Suppressor macrophage treated with lipopolysaccharide for 4 hours (primary cell): Measurements from ENCODE around the gene PLD4.
"Not testable (repeated sequence)": the region's sequence is repeated elsewhere in the genome, so short reads cannot be mapped to it uniquely, and the experiment has no call there.

ENCODE experiments used
- DNase-seq: peaks from one replicate; pipeline ENCODE4 v3.0.0-alpha.2; 2020

Gene PLD4

DNA sequence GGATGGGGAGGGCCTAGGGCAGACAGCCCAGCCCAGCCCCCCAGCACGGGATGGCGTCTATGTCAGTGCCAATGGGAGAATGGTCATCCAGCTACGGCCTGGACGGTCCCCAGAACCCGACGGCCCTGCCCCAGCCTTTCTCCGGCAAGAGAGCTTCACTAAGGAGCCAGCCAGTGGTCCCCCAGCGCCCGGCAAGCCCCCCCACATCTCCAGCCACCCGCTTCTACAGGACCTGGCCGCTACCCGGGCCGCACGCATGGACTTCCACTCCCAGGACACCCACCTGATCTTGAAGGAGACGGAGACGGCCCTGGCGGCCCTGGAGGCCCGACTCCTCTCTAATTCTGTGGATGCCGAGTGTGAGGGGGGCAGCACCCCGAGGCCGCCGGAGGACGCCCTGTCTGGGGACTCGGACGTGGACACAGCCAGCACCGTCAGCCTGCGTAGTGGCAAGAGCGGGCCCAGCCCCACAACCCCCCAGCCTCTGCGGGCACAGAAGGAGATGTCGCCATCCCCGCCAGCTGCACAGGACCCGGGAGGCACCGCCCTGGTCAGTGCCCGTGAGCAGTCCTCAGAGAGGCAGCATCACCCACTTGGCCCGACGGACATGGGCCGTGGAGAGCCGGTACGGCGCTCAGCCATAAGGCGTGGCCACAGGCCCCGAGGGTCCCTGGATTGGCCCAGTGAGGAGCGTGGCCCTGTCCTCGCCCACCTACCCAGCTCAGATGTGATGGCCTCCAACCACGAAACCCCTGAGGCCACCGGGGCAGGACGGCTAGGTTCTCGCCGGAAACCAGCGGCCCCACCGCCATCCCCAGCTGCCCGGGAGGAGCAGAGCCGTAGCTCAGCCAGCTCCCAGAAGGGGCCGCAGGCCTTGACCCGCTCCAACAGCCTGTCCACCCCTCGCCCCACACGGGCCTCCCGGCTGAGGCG lies 37.7 kb upstream of the PLD4 start:
- no peak for DNase-seq

DNA sequence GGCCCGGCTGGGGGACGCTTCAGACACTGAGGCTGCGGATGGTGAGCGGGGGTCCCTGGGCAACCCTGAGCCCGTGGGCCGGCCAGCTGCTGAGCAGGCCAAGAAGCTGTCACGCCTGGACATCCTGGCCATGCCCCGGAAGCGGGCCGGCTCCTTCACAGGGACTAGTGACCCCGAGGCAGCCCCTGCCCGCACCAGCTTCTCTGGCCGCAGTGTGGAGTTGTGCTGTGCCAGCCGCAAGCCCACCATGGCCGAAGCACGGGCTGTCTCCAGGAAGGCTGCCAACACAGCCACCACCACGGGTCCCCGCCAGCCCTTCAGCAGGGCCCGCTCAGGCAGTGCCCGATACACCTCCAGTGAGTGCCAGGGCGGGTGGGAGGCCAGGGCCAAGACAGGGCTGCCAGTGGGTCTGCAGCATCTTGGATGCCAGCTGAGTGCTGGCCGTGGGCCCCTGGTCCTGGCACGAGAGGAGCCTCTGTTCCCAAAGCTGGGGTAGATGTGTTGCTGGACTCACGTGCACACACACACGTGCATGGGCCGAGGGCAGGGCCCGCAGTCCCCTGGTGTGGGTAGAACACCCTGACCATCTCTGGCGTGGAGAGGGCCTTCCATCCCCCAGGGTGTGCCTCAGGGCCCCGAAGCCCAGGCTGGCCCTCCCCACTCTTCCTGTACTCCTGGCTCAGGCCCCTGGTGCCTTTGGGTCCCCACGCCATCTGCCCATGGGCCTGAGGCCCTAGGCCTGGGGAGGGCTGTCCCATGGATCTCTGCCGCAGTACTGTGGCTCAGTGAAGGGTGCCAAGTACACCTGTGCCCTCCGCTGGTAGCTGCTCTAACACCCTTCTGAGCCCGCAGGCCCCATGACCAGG lies 36.8 kb upstream of the PLD4 start:
- DNase-seq: no peak

DNA sequence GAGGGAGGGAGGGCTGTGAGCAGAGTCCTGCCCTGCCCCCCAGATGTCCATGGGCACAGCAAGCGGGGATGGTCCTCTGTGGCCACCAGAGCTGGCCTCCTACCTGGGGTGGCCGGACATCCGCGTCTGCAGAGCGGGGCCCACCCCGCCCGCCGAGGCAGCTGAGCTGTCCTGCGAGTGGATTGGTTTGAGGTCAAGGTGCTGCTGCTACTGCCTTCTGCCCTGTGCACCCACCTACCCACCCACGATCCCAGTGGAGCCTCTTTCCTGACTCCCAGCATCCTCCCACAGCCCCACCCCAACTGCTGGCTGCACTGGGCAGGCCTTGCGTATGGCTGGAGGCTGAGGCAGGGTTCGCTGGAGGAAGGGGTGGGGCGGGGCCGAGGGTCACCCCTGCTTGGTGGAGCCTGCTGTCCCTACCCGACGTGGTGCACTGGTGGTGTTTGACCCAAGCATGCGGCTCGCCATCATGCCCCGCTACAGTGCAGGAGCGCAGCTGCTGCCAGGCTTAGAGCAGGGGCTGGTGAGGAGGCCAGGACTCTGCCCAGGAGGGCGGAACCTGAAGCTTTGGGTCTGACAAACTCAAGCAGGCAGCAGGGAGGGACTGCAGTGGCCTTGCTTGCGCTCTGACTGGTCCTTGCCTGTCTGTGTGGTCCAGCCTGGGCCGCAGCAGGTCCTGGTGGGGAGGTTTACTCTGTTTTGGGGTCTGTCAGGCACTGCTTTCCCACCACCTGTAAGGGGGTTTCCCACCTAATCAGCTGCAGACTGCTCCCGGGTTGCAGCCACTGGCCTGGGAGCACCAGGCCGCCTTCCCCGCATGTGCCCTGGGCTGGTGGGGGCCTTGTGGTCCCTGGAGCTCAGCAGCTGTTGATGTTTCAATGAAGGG lies 35.9 kb upstream of the PLD4 start:
- DNase-seq: no peak

DNA sequence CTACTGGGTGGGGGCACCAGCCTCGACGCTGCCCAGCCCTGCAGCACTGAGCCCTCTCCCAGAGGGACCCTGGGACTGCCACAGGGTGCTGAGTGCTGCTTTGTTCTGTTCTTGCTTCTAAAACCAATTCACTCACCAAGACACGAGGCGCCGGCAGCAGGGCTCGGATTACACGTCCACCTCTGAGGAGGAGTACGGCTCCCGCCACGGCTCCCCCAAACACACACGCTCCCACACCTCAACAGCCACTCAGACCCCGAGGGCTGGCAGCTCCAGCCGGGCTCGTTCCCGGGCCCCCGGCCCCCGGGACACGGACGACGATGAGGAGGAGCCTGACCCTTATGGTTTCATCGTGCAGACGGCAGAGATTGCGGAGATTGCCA lies 35.3 kb upstream of the PLD4 start:
- no peak for DNase-seq

DNA sequence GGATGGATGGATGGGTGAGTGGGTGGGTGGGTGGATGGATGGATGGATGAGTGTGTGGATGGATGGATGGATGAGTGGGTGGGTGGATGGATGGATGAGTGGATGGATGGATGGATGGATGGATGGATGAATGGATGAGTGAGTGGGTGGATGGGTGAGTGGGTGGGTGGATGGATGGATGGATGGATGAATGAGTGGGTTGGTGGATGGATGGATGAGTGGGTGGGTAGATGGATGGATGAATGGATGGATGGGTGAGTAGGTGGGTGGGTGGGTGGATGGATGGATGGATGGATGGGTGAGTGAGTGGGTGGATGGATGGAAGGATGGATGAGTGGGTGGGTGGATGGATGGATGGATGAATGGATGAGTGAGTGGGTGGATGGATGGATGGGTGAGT lies 34.4 kb upstream of the PLD4 start:
- not testable (repeated sequence) for DNase-seq

DNA sequence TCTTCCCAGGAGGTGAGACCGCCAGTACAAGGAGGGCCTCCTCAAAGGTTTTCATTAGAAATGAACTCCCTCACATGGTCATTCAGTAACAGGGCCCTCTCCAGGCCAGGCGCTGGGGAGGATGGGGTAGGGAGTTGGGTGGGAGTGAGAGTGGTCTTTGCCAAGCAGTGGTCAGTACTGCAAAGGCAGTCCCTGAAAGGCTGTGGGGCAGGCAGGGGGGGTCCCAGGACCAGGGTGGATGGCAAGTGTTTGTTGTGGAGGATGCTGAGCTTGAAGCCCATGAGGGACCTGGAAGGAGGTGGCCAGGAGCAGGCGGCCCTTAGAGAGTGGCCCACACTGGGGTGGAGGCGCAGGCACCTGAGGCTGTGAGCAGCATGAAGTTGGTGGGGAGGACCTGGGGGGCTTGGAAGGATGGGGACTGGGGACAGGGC lies 33.5 kb upstream of the PLD4 start:
- no peak for DNase-seq

DNA sequence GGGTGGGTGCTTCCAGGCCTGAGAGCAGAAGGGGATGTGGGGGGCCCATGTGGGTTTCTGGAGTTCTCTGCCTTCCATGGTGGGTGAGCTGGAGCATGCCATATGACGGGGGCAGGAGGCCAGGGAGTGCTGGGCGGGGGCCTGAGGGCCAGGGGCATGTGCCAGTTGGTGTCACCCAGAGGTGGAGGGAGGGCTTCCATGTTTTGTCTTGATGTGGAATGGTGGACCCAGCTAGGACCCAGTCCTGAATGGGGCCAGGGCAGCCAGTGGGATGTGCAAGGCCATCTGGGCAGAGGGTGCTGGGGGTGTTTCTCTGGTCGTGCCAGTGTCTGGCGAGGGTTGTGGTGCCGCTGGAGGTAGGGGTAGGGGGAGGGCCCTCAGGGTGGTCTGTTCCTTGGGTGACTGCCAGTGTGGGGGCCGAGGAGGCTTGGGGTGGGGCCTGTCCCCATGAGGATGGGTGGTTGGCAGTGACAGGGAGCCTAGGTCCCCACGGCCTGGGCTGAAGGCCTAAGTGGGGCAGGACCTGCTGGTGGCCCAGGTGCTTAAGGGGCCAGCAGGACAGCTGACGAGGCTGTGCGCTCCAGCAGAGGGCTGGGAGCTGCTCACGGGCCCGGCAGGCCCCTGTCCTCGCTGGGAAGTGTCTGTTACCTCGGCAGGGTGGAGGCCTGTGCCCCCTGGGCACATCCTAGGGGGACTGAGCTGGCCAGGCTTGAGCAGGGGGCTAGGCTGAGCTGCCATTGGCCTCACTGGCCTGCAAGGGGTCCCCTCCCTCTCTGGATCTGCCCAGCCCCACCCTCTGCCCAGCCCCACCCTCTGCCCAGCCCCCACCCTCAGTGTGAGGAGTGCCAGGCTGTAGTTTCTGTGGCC lies 32.8 kb upstream of the PLD4 start:
- no peak for DNase-seq

DNA sequence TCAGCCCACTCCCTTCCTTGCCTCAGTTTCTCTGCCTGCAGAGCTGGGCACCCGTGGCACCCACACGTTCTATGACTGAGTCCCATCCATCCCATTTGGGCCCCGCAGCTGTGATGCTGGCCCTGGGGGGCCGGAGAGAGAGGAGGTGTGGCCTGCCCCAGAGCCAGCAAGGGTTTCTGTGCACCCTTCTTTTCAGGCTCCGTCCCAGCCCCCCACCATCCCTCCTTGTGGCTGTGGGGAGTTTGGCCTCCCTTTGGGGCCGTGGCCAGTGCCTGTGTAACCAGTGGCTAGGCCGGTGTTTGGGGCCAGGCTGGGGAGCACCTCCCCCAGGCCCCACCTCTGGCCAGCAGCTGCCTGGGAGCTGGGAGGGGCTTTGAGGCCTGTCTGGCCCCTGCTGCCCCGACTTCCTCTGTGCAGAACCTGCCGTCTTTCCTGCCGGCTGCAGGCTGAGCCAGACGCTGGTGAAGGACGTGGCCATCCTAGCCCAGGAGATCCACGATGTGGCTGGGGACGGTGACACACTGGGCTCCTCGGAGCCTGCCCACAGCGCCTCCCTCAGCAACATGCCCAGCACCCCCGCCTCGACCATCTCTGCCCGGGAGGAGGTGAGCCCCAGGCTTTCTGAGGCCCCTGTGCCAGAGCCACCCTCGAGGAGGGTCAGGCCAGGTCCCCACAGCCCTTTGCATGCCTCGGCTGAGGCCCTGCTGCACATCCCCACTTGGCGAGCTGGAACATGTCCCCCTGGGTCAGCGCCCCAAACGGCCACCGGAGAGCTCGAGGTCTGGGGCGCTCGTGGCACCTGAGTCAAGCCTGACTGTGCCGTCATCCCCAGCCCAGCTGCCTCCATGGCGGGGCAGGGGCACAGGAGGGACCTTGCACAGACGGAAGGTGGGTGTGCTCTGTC lies 31.9 kb upstream of the PLD4 start:
- no peak for DNase-seq

DNA sequence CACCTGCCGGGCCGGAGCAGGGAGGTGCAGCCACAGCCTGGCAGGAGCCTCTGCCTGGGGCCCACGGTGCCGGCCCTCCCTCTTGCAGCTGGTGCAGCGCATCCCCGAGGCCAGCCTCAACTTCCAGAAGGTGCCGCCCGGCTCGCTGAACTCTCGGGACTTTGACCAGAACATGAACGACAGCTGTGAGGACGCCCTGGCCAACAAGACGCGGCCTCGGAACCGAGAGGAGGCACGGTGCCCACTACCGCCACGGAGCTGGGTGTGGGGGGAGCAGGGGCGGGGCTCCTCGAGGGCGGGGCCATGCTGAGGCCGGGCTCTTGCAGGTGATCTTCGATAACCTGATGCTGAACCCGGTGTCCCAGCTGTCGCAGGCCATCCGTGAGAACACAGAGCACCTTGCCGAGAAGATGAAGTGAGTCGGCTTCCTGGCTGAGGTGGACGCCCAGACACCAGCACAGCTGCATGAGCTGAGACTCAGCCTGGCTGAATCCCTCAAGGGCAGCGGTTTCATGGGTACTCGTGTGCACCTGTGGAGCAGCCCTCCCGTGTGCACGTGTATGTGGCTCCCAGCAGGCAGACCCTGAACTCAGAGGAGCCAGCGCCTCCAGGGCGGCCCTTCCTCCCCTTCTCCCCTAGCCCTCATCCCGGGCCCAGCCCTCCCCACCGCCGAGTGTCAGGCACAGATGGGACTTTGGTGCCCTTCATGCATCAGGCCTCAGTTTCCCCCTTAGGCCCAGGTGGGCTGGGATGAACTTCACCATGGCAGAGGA lies 31.1 kb upstream of the PLD4 start:
- no peak for DNase-seq

DNA sequence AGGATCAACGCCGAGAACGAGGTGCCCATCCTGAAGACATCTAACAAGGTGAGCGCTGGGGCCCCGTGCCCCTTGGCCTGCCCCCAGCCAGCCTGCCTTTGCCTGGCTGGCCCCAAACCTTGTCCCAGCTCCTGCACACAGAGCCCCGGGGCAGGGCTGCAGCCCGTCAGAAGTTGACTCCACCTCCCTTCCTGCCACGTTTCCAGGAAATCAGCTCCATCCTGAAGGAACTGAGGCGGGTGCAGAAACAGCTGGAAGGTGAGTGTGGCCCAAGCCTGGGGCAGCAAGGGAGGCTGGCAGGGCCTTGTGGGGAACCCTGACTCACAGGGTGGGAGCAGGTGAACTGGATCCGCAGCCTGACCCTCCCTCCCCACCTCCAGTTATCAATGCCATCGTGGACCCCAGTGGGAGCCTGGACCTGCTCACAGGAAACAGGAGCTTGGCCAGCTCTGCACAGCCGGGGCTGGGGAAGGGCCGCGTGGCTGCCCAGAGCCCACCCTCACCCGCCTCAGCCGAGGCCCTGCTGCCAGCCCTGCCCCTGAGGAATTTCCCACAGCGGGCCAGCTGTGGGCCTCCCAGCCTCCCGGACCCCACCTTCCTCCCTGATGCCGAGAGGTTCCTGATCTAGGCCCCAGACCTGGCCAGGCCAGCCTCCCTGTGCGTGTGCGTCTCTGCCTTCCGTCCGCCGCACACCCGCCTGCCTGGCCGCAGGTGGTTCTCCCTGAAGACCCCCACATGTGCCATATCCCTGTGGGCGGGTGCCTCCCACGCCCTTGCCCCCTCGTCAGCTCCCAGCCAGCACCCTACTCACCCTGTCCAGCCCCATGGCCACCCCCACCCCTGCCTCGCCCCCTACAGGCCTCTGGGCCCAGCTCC lies 30.1 kb upstream of the PLD4 start:
- DNase-seq: no peak

DNA sequence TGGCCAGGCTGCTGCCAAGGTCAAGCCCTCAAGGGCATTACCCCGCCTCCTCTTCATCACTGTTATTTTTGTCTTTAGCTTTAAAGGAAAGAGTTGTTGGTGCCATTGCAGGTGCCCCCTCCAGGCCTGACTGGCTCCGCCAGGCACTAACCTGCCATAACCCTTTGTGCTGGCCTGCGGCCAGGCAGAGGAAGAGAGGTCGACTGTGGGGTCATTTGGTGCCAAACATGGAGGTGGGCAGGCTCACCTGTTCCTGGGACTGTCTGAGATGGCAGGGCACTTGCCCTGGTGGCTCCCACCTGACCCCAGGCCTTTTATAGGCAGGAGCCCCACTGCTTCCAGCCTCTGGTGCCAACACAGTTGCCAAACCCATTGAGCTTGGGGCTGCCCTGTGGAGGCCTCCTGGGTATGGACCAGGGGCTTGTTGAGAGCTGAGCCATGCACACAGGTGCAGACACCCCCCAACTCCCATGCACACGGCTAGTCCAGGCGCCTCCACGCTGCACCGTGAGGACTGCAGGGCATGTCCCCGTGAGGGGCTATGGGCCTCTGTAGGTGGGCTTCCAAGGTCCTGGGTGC lies 29.4 kb upstream of the PLD4 start:
- DNase-seq: no peak

DNA sequence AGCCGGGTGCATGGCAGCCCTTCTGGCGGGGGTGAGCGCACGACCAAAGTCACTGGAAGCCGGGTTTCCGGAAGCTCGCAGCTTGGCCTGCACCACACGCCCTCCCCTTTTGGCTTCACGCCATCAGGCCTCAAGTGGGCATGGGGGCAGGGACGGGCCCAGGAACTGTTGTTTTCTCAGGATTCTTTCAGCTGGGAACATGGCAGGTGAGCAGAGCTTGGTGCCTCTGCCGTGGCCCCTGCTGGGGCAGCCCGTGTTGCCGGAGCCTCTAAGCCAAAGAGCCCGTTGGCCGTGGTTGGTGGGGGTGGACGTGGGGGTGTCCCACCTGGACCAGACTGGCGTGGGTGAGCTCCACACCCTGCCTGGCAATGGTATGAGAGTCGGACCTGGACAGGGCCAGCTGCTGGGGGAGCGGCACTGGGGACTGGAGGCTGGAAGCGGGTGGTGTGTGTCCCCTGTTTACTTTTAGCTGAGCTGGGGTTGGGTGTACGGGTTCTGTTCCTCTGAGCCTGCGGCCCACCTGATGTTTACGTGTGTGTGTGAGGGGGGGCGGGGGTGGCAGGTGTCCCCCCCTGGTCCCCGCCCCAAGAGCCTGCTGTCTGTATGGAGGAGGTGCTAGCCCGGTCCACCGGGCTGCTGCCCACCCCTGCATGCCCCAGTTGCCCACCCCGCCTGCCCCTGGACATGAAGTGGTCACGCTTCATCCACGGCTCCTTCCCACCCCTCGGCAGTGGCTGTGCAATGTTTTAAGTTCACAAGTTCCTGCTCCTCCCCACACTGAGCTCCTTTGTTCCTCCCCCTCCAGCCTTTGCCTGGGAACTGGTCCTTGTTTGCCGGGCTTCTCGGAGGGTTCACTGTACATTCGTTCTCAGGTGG lies 28.7 kb upstream of the PLD4 start:
- no peak for DNase-seq

DNA sequence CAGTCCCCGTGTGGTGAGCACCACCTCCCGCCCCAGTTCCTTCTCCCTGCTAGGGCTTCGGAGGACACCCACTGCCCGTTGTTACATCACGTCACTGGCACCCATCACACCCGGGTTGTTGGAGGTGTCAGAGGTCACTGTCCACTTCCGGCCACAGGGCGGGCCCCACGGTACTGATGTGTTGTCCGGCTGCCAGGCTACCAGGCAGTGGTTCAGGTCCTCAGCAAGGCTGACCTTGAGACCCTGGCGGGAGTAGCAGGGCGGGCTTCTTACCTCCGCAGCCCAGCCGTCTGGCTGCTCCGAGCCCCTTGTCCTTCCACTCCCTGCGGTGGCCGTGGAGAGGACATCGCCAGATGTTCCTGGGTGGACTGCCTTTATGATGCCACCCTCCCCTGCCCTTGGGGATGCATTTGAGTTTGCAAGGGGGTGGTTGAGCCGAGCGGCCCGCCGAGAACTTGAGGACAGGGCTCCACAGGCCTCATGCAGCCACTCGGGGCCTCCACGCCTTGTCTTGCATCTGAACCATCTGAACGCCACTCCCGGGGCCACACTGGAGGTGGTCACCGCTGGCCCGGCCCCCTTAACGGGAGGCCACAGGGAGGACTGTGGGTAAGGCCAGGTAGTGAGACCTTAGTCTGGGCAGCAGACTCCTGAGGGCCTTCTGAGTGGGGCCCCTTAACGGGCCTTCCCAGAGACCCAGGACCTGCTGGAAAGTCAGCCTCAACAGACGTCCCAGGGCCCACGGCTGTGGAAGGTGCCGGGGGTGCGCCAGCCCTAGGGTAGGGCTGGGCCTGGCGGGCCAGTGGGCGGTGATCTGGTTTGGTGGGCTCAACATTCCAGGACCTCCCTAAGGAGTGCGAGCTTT lies 27.1 kb upstream of the PLD4 start:
- DNase-seq: no peak

DNA sequence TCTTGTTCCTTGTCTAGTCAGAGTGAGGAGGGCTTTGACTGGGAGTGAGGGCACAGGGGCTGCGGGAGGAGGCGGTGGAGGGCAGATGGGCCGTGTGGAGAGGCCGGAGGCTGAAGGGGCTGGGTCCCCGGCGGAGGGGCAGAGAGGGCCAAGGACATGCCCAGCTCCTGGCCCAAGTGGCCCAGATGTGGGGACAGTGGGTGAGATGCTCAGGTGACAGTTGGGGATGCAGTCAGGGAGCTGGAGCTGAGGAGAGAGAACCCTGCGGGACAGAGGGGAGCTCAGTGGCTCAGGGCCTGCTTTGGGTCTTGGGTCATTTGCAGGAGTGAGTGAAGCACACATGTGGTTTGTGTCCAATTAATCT lies 26.5 kb upstream of the PLD4 start:
- DNase-seq: no peak

DNA sequence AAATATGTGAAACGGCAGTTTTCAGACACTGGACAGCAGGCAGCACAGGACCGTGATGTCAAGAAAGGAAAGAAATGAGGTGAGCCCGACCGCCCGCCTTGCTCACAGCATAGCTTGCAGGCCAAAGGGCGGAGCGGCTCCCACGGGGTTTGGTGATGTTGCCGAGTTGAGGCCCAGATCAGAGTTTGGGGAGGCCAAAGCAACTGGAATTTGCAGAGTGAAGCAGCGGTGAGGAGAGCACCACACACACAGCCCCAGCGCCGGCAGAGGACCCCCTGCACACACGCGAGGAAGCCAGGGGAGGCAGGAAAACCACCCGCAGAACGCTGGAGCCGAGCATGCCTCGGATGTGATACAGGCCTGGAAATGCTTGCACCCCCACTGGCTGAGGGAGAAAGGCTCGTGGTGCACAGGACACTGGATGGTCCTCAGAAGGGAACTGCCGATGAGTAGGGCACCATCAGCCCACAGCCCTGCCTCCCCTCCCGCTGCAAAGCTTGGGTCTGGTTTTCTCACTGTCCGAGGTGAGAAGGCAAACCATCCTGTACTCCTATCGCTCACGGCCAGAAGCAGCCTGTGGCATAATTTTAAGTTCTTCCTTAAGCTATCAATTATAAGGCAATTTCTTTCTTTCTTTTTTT lies 25.7 kb upstream of the PLD4 start:
- DNase-seq: no peak

DNA sequence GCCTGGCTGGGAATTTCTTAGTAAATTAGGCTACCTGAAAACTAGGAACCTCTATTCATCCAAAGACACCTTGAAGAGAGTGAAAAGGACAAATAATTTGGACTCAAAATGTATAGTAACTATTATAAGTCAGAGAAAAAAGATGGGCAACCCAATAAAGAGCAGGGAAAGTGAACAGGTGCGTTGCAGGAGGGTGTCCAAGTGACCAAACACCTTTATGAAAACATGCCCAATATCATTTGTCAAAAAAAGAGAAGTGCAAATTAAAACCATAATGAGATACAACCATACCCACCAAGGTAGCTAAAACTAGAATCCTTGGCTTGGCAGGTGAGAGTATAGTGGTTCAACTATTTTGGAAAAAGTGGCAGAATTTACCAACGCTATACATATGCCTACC lies 24.9 kb upstream of the PLD4 start:
- no peak for DNase-seq
